SU-DHL-6 (cell line): ENCODE results near the gene ACACB.

ENCODE experiments used
- H2AFZ ChIP-seq: fragments of 200-600 bp; sonication (generic); 2 replicates; pipeline ENCODE4 v1.6.1; 2014; ENCODE audit warnings: low read depth, mild to moderate bottlenecking, moderate library complexity, mixed read lengths, antibody characterized with exemption, low read length; ENCODE audit not compliant: severe bottlenecking
- H3F3A ChIP-seq: fragments of 200-600 bp; shearing (Covaris generic); 2 replicates; pipeline ENCODE4 v1.6.0; 2016; ENCODE audit warnings: antibody characterized with exemption, mild to moderate bottlenecking; ENCODE audit not compliant: insufficient read depth
- H3K27ac ChIP-seq: fragments of 200-600 bp; sonication (generic); 2 replicates; pipeline ENCODE4 v1.5.1; 2016; ENCODE audit warnings: low read depth, mild to moderate bottlenecking, low read length, moderate library complexity, mixed read lengths
- H3K27me3 ChIP-seq: fragments of 200-600 bp; sonication (generic), shearing (Covaris generic); 2 replicates; pipeline ENCODE4 v1.6.0; 2014; ENCODE audit warnings: mild to moderate bottlenecking, low read length
- H3K36me3 ChIP-seq: fragments of 200-600 bp; sonication (generic); 2 replicates; pipeline ENCODE4 v1.6.1; 2014; ENCODE audit warnings: mild to moderate bottlenecking, low read length, mixed read lengths
- H3K4me2 ChIP-seq: fragments of 300-600, 200-600 bp; shearing (Covaris generic), sonication (generic); 2 replicates; pipeline ENCODE4 v1.6.0; 2014; ENCODE audit warnings: low read length, low read depth, mild to moderate bottlenecking; ENCODE audit not compliant: poor library complexity, severe bottlenecking
- H3K4me3 ChIP-seq: fragments of 200-600 bp; sonication (generic); 2 replicates; pipeline ENCODE4 v1.5.1; 2014; ENCODE audit warnings: antibody characterized with exemption, low read length, mild to moderate bottlenecking, mixed read lengths; ENCODE audit not compliant: insufficient read depth, poor library complexity, severe bottlenecking
- H3K79me2 ChIP-seq: fragments of 200-600 bp; sonication (generic); 2 replicates; pipeline ENCODE4 v1.6.1; 2014; ENCODE audit warnings: mild to moderate bottlenecking, low read length, moderate library complexity; ENCODE audit not compliant: insufficient read depth
- H3K9ac ChIP-seq: fragments of 200-600 bp; sonication (generic); 2 replicates; pipeline ENCODE4 v1.7.0; 2014; ENCODE audit warnings: mild to moderate bottlenecking, low read length
- H3K9me2 ChIP-seq: fragments of 200-600 bp; sonication (generic); replicated peaks from 2 replicates; pipeline ENCODE4 v1.6.1; 2014; ENCODE audit warnings: low read length; ENCODE audit not compliant: insufficient read depth
- H3K9me3 ChIP-seq: fragments of 200-600 bp; sonication (generic); 2 replicates; pipeline ENCODE4 v1.6.1; 2014; ENCODE audit warnings: low read length, mixed read lengths; ENCODE audit not compliant: insufficient read depth
- H4K20me1 ChIP-seq: fragments of 200-600 bp; sonication (generic); 2 replicates; pipeline ENCODE4 v1.6.1; 2014; ENCODE audit warnings: low read depth, mild to moderate bottlenecking, antibody characterized with exemption, low read length, moderate library complexity, mixed read lengths
- CTCF ChIP-seq: fragments of 200-600 bp; sonication (generic); IDR thresholded peaks from one replicate; pipeline ENCODE4 v1.5.1; 2017; ENCODE audit warnings: antibody characterized with exemption, mild to moderate bottlenecking, low read length, moderate library complexity; ENCODE audit not compliant: insufficient read depth, poor library complexity, severe bottlenecking
- EZH2phosphoT487 ChIP-seq: fragments of 200-600 bp; sonication (generic), shearing (Covaris generic); conservative IDR thresholded peaks from 2 replicates; pipeline ENCODE4 v1.6.1; 2018; ENCODE audit warnings: mild to moderate bottlenecking, antibody characterized with exemption, low read length, moderate library complexity, mixed read lengths

The ACACB gene

GRCh38 chr12:109310247-109311125, 194.1 kb downstream of the ACACB start:
- H3K36me3 ChIP-seq: no peaks in the 10 kb centered on the region
- H3K4me3 ChIP-seq: peak overlapping the region; percentile 83
- H3K4me2 ChIP-seq: peak overlapping the region; percentile 65
- peak overlapping the region; percentile 87 for H3K9ac ChIP-seq
- no peaks in the 10 kb centered on the region for H4K20me1 ChIP-seq
- peak overlapping the region; percentile 62 for H3K27ac ChIP-seq
- no peaks in the 10 kb centered on the region for H3K27me3 ChIP-seq
- H3K9me3 ChIP-seq: no peaks in the 10 kb centered on the region
- H2AFZ ChIP-seq: peak overlapping the region; percentile 93
- peaks cover 14% of the 10 kb centered on the region for H3F3A ChIP-seq
- no peaks in the 10 kb centered on the region for H3K9me2 ChIP-seq
- TF ChIP-seq CTCF: no peak
- TF ChIP-seq EZH2phosphoT487: no peak
- no peaks in the 10 kb centered on the region for H3K79me2 ChIP-seq
